ENCODE results near the gene CATSPERZ. TPM values are rescaled to one million over a fixed set of nuclear protein-coding genes. Genes with fewer than 3 reads are reported as not detected.

Gene CATSPERZ
- polyA plus RNA-seq, 1 donor from 2014 or later, result not detected

DNA sequence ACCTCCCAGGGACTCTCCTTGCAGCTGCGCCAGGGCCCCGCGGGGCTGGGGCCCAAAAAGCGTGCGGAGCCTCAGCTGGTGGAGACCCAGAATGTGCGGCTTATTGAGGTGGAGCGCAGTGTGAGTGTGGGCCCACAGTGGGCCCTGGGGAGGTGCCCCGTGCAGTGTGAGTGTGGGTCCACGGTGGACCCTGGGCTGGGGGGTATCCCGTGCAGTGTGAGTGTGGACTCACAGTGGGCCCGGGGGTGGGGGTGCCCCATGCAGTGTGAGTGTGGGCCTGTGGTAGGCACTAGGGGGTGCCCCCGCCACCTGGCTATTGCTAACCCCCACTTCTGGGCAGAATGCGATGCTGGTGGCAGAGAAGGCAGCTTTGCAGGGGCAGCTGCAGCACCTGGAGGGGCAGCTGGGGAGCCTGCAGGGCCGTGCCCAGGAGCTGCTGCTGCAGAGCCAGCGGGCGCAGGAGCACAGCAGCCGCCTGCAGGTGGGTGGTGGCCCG is 51.0 kb downstream of the CATSPERZ start:
- Histone ChIP-seq H3K27me3 (ENCODE audit: insufficient read depth, low read depth, low read length) (no peaks in the 10 kb centered on the region), H3K27ac (ENCODE audit: low read length) (no peak overlapping the region), H3K9me3 (ENCODE audit: low read length) (no peaks in the 10 kb centered on the region), H3K9ac (ENCODE audit: low read length) (no peak overlapping the region), H3F3A (ENCODE audit: insufficient read depth, low read length, poor library complexity, severe bottlenecking) (no peaks in the 10 kb centered on the region), H3K4me2 (ENCODE audit: low read length) (no peak overlapping the region), H3K4me3 (ENCODE audit: low read length) (no peak overlapping the region), H4K20me1 (ENCODE audit: insufficient read depth) (no peaks in the 10 kb centered on the region), H3K9me2 (ENCODE audit: insufficient read depth, low read length) (no peaks in the 10 kb centered on the region), H2AFZ (ENCODE audit: low read depth, low read length) (no peak overlapping the region), H3K36me3 (ENCODE audit: insufficient read depth, low read length) (no peaks in the 10 kb centered on the region), H3K79me2 (replicated peaks; ENCODE audit: insufficient read depth, low read length) (no peaks in the 10 kb centered on the region)
- no peak for TF ChIP-seq SMC3 (conservative IDR thresholded peaks at IDR 0.05; ENCODE audit: poor library complexity)
- no peak for TF ChIP-seq EZH2 (IDR thresholded peaks at IDR 0.05; ENCODE audit: borderline replicate concordance, insufficient read depth, low read length, poor library complexity, severe bottlenecking)
- no peak for TF ChIP-seq RAD21 (conservative IDR thresholded peaks at IDR 0.05)
- no peak for TF ChIP-seq TAF1 (IDR thresholded peaks at IDR 0.05; ENCODE audit: low read depth)
- no peak for TF ChIP-seq EP300 (conservative IDR thresholded peaks at IDR 0.05; ENCODE audit: poor library complexity, severe bottlenecking)
- no peak for TF ChIP-seq MXI1 (conservative IDR thresholded peaks at IDR 0.05; ENCODE audit: poor library complexity, severe bottlenecking)

DNA sequence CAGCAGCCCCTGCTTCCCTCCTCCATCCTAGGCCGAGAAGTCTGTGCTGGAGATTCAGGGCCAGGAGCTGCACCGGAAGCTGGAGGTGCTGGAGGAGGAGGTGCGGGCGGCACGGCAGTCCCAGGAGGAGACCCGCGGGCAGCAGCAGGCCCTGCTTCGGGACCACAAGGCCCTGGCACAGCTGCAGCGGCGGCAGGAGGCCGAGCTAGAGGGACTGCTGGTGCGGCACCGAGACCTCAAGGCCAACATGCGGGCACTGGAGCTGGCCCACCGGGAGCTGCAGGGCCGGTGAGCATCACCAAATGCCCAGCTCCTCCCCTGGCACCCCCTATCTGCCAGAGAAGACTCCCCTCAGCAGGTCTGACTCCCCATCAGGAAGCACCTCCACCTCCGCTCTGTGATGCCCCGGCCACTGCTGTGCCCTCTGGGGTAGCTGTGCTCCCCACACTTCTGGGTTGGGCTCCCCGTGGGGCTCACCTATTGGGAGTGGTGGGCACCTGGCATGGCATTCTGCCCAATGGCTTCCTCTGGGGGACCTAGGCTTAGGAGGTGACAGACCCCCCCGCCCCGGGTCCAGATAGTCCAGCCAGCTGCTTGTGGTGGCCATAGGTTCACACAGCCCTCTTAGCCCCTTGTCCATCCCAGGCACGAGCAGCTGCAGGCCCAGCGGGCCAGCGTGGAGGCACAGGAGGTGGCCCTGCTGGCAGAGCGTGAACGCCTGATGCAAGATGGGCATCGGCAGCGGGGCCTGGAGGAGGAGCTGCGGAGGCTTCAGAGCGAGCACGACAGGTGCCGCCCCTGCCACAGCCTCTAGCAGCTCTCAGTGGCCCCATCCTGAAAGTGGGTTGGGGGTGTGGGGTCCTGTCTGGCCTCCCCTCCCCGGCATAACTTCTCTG is 52.2 kb downstream of the CATSPERZ start:
- no peaks in the 10 kb centered on the region for H4K20me1 ChIP-seq (ENCODE audit: insufficient read depth)
- H3K4me2 ChIP-seq (ENCODE audit: low read length), result no peak overlapping the region
- H3K27ac ChIP-seq (ENCODE audit: low read length), result no peak overlapping the region
- H3K9me3 ChIP-seq (ENCODE audit: low read length), result no peaks in the 10 kb centered on the region
- no peak for TF ChIP-seq TAF1 (IDR thresholded peaks at IDR 0.05; ENCODE audit: low read depth)
- TF ChIP-seq EP300 (conservative IDR thresholded peaks at IDR 0.05; ENCODE audit: poor library complexity, severe bottlenecking), result no peak
- TF ChIP-seq SMC3 (conservative IDR thresholded peaks at IDR 0.05; ENCODE audit: poor library complexity), result no peak
- H3K4me3 ChIP-seq (ENCODE audit: low read length), result no peak overlapping the region
- no peaks in the 10 kb centered on the region for H3K9me2 ChIP-seq (ENCODE audit: insufficient read depth, low read length)
- H3K9ac ChIP-seq (ENCODE audit: low read length), result no peak overlapping the region
- no peaks in the 10 kb centered on the region for H3K79me2 ChIP-seq (replicated peaks; ENCODE audit: insufficient read depth, low read length)
- H2AFZ ChIP-seq (ENCODE audit: low read depth, low read length), result no peak overlapping the region
- H3F3A ChIP-seq (ENCODE audit: insufficient read depth, low read length, poor library complexity, severe bottlenecking), result no peaks in the 10 kb centered on the region
- H3K36me3 ChIP-seq (ENCODE audit: insufficient read depth, low read length), result no peaks in the 10 kb centered on the region
- H3K27me3 ChIP-seq (ENCODE audit: insufficient read depth, low read depth, low read length), result no peaks in the 10 kb centered on the region

DNA sequence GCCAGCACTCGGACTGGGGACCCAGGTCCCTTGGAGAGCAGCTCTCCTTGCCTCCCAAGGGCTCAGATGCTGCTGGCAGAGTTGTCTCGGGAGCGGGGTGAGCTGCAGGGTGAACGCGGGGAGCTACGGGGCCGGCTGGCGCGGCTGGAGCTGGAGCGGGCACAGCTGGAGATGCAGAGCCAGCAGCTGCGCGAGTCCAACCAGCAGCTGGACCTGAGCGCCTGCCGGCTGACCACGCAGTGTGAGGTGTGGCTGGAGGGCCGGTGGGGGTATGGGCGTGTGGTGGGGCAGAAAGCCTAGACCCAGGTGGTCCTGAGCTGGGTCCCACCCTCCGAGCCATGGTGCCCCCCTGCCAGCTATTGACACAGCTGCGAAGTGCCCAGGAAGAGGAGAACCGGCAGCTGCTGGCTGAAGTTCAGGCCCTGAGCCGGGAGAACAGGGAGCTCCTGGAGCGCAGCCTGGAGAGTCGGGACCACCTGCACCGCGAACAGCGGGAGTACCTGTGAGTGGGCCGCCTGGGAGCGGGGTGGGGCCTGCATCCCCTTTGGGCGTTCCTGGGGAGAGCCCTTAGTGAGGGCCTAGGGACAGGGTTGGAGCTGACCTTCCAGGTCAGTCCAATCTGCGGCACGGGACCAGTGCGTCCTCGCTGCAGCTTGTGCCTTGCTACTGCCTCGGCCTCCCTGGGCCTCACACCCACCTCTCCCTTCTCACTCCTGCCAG is 53.0 kb downstream of the CATSPERZ start:
- H3K9me3 ChIP-seq (ENCODE audit: low read length), result no peaks in the 10 kb centered on the region
- no peaks in the 10 kb centered on the region for H3K79me2 ChIP-seq (replicated peaks; ENCODE audit: insufficient read depth, low read length)
- no peaks in the 10 kb centered on the region for H3K36me3 ChIP-seq (ENCODE audit: insufficient read depth, low read length)
- no peaks in the 10 kb centered on the region for H3K27me3 ChIP-seq (ENCODE audit: insufficient read depth, low read depth, low read length)
- H3K4me3 ChIP-seq (ENCODE audit: low read length), result no peak overlapping the region
- H3K9me2 ChIP-seq (ENCODE audit: insufficient read depth, low read length), result no peaks in the 10 kb centered on the region
- no peak overlapping the region for H3K4me2 ChIP-seq (ENCODE audit: low read length)
- H4K20me1 ChIP-seq (ENCODE audit: insufficient read depth), result no peaks in the 10 kb centered on the region
- H3K9ac ChIP-seq (ENCODE audit: low read length), result no peak overlapping the region
- no peak overlapping the region for H2AFZ ChIP-seq (ENCODE audit: low read depth, low read length)
- no peaks in the 10 kb centered on the region for H3F3A ChIP-seq (ENCODE audit: insufficient read depth, low read length, poor library complexity, severe bottlenecking)
- no peak overlapping the region for H3K27ac ChIP-seq (ENCODE audit: low read length)
- TF ChIP-seq EP300 (conservative IDR thresholded peaks at IDR 0.05; ENCODE audit: poor library complexity, severe bottlenecking) (no peak), RAD21 (conservative IDR thresholded peaks at IDR 0.05) (no peak), SMC3 (conservative IDR thresholded peaks at IDR 0.05; ENCODE audit: poor library complexity) (no peak), EZH2 (IDR thresholded peaks at IDR 0.05; ENCODE audit: borderline replicate concordance, insufficient read depth, low read length, poor library complexity, severe bottlenecking) (no peak), MXI1 (conservative IDR thresholded peaks at IDR 0.05; ENCODE audit: poor library complexity, severe bottlenecking) (no peak), TAF1 (IDR thresholded peaks at IDR 0.05; ENCODE audit: low read depth) (no peak), POLR2AphosphoS5 (IDR thresholded peaks at IDR 0.05) (no peak), CTCF (IDR thresholded peaks at IDR 0.05; ENCODE audit: poor library complexity, severe bottlenecking) (no peak)
- TF ChIP-seq, protein P1, sequence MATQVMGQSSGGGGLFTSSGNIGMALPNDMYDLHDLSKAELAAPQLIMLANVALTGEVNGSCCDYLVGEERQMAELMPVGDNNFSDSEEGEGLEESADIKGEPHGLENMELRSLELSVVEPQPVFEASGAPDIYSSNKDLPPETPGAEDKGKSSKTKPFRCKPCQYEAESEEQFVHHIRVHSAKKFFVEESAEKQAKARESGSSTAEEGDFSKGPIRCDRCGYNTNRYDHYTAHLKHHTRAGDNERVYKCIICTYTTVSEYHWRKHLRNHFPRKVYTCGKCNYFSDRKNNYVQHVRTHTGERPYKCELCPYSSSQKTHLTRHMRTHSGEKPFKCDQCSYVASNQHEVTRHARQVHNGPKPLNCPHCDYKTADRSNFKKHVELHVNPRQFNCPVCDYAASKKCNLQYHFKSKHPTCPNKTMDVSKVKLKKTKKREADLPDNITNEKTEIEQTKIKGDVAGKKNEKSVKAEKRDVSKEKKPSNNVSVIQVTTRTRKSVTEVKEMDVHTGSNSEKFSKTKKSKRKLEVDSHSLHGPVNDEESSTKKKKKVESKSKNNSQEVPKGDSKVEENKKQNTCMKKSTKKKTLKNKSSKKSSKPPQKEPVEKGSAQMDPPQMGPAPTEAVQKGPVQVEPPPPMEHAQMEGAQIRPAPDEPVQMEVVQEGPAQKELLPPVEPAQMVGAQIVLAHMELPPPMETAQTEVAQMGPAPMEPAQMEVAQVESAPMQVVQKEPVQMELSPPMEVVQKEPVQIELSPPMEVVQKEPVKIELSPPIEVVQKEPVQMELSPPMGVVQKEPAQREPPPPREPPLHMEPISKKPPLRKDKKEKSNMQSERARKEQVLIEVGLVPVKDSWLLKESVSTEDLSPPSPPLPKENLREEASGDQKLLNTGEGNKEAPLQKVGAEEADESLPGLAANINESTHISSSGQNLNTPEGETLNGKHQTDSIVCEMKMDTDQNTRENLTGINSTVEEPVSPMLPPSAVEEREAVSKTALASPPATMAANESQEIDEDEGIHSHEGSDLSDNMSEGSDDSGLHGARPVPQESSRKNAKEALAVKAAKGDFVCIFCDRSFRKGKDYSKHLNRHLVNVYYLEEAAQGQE (IDR thresholded peaks at IDR 0.05; ENCODE audit: borderline replicate concordance), result no peak

Measured in neural cell (in vitro differentiated cells).